Stimulated activated CD8-positive, alpha-beta memory T cell treated with anti-CD3 and anti-CD28 coated beads, Interleukin-7, amount 100 ng/mL, for 1 hour (primary cell): ENCODE results near the gene DRAM1.
"Not testable (repeated sequence)": the region's sequence is repeated elsewhere in the genome, so short reads cannot be mapped to it uniquely, and the experiment has no call there.

Experiments used
- DNase-seq, 2 donors: peaks; one replicate each; pipeline ENCODE4 v3.0.0-alpha.2; 2020; ENCODE audit warnings: low read depth in 2 of 2

Gene DRAM1, protein sequence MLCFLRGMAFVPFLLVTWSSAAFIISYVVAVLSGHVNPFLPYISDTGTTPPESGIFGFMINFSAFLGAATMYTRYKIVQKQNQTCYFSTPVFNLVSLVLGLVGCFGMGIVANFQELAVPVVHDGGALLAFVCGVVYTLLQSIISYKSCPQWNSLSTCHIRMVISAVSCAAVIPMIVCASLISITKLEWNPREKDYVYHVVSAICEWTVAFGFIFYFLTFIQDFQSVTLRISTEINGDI

DNA sequence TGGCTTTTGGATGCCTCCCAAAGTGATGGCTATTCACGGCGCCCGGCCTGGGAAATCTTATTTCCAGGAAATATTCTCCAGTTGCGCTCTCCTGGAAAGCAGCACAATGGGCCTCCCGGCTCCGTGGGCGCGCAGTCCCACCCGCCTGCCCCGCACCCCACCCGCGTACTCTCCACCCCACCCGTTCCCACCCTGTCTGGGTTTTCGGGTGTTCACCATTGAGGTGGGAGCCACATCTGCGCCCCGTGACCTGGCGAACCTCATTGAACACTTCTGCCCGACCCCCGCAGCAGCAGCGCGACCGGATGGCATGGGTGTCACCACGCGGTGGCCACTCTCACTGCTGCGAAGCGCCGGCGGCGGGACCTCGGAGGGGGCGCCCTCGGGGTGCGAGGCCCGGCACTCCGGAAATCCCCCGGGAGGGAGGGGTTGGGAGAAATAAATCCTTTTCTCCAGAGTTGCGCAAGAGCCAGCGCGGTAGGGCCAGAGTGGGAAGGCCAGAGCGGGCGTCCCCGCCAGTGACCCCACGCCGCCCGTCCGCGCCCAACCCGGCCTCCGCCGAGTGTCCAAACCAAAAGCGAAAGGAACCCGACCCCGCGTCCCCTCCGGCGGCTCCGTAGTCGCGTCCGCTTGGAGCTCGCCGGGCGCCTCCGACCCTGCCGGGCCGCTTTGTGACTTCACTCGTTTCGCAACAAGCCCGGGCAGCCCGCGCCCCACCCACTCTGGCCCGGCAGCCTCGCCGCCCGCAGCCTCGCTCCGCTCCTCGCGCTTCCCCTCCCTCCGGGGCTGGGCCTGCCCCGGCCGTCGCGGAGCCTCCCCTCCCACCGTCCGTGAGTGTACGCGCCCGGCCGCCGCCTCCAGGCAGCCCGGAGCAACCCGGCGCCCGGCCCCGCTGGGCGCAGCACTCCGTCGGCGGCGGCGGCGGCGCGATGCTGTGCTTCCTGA is at the start of gene DRAM1:
Gene DRAM1, plus strand, starts transcription at position 720 of the 945 bp plus-strand sequence. Its CDS starts 210 bp downstream, at position 930.
- DNase-seq: peak; percentile 45 to 50

DNA sequence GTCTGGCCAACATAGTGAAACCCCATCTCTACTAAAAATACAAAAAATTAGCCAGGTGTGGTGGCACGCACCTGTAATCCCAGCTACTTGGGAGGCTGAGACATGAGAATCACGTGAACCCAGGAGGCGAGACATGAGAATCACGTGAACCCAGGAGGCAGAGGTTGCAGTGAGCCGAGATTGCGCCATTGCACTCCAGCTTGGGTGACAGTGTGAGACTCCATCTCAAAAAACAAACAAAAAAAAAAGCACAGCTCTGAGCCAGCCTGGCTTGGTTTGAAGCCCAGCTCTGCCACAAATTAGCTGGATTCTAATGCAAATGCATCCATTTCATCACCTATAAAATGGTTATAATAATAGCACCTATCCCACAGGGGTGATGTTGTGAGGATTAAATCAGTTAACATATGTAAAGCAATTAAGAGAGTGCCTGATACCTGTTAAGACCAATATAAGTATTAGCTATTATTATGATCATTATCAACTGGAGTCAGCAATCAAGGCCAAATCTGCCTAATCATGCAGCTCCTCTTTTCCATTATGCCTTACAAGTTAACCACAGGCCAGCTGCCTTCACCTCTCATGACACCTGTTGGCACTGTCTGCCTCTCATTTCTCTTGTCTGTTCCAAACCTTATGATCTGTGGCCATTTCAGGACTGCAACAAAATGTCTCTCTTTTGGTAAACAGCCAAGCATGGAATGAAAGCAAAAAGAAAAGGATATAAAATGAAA is 48.8 kb upstream of the DRAM1 start:
- DNase-seq: no peak

DNA sequence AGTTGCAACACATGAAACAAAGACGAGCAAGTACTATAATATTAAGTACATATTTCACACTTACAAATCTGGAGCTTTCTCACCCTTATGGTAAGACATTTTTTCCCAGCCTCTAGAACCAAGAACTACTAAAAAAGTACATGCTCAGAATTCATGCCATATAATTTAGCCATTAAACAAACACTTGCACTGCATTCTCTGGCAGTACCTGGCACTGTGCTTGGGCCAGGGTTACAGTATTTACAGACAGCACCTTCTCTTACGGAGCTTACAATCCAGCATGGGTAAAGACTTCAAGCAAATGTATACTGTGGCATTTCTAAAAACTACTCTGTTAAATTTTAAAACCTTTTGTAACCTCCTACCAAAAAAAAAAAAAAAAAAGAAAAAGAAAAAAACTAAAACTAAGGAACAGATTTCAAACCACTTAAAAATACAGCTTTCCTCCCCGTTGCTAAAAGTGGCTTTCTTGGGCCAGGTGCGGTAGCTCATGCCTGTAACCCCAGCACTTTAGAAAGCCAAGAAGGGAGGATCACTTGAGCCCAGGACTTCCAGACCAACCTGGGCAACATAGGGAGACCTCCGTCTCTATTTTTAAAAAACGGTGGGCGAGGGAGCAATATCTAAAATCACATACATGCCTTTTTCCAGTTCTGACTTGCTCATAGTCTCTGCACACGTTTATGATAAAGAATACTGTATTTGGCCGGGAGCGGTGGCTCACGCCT is 47.6 kb upstream of the DRAM1 start:
- DNase-seq: no peak

DNA sequence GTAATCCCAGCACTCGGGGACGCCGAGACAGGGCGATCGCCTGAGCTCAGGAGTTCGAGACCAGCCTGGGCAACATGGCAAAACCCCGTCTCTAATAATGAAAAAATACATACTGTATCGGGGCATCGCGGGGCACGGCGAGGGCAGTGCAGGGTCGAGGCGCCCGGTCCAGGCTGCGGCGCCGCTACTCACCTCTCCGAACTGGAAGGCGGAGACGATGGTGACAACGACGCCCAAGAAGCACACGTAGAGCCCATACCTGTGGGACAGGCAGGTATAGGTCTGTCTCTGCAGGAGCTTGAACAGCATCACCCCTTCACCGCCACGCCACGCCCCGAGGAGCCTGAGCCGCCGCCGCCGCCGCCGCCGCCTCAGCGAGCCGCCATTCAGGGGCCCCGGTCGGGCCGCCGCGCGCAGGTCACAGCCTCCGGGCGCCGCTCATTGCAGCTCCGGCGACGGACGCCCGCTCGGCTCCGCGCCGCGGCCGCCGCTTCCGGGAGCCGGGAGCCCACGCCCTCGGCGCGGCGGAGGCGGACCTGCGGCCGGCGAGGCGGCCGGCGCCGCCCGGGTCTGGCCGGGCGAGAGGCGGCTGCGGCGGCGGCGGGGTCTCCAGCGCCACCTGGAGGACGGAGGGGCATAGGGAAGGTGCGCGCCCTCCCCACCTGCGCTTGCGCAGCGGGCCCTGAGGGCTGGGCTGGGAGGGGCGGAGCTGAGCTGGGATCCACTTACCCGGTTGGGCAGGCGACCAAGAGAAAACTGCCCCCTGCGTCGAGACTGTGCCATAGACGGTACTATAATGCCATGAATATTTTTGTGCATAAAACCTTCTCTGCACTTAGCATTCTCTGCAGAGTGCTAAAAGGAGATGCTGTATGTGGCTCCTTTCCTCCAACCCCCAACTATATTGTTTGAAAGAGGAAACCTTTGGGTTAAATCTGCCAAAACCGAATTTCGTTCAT is 46.7 kb upstream of the DRAM1 start, which contains the start of gene GNPTAB:
Gene GNPTAB, minus strand, starts transcription at position 593 of the 959 bp plus-strand sequence. Its CDS starts 284 bp downstream, at position 309.
- DNase-seq: peak; percentile 91 to 94

DNA sequence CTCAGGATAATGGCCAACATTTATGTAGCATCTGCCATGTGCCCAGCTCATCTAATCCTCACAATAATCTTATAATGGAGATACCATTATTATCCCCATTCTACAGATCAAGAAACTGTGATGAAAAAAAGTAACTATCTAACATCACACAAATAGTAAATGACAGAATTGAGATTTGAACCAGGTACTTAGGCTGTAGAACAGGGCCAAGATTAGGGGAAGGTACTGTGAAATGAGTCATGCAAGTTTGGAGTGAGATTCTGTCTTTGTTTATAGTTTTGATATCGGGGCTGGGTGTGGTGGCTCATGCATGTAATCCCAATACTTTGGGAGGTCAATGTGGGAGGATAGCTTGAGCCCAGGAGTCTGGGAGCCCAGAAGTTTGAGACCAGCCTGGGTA is 45.4 kb upstream of the DRAM1 start:
- DNase-seq: no peak

DNA sequence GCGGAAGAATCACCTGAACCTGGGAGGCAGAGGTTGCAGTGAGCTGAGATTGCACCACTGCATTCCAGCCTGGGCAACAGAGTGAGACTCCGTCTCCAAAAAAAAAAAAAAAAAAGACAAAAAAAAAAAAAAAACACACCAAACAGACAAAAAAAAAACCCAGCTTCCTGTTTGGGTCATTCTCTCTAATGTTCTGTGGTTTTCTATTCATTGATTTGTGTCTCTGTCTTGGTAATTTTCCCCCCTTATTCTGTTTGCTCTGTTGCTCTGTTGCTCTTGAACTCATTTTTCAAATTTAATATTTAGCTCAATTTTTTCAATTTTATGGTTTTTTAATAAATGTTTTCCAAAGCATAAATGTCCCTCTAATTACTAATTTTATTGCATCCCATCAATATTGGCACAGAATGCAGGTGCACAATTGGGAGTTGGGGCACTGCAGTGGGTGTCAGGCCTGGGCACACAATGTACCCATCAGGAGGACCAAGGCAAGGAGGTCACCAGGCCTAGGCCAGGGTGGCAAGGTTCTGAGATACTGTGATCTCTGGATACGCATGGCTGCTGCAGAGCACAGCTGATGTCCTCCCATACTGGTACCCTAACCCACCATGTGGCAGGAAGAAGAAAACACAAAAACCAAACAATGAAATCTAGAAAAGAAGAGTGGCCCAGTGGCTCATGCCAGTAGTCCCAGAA is 38.6 kb upstream of the DRAM1 start:
- DNase-seq: no peak

DNA sequence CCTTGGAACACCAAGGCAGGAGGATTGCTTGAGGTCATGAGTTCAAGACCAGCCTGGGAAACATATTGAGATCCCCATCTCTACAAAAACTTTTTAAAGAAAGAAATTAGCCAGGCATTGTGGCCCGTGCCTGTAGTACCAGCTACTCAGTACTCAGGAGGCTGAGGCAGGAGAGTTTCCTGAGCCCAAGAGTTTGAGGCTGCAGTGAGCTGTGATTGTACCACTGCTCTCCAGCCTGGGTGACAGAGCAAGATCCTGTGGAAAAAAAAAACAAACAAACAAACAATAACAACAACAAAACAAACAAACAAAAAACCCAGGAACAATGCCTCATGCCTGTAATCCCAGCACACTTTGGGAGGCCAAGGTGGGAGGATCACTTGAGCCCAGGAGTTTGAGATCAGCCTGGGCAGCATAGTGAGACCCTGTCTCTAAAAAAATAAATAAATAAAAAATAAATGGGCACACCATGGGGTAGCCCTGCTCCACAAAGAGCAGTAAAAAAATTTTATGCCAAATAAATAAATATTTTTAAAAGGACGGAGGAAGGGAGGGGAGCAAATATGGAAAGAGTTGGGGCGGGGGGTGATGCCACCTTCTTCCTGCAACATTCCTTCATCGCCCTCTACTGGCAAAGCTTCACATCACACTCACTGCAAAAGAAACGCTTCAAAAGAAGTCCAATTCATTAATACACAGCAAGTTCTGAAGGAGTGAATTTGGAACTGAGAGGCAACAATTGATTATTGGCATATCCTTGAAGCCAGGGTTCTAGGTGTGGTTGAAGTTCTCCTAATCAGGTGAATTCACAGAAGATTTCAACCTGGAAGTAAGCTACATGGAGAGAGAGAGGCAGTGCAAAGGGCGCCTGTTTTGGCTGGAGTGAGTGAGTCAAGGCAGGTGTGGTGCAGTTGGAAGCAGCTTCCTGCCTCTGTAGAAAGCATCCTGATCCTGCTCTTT is 37.8 kb upstream of the DRAM1 start:
- DNase-seq: peak; percentile 42 to 49

DNA sequence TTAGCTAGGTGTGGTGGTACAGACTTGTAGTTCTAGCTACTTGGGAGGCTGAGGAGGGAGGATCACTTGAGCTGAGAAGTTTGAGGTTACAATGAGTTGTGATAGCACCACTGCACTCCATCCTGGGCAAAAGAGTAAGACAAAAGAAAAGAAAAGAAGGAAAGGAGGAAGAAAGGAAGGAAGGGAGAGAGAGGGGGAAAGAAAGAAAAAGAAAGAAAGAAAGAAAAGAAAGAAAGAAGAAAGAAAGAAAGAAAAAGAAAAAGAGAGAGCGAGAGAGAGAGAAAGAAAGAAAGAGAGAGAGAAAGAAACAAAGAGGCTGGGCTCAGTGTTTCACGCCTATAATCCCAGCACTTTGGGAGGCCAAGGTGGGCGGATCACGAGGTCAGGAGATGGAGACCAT is 36.3 kb upstream of the DRAM1 start:
- DNase-seq: no peak

DNA sequence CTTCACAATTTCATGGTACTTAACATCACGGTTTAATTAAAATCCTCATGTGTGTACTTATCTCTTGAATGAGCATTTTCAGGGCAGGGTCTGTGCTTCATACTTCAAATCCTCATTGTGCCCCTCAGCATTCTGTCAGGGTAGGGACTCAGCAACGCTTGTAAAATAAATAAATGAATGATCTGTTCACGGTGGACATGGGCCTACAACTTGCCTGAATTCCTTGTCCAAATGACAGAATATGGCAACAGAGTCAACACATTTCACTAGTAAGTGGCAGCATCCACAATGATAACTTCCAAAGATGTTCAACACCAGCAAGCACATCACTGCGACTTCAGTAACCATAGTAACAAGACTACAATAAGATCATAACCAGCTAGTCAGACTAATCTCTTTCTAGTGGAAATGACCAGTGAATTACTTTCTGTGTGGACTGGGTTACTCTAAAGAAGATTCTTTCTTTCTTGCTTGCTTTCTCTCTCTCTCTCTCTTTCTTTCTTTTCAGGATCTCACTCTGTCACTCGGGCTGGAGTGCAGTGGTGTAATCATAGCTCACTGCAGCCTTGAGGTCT is 32.2 kb upstream of the DRAM1 start:
- no peak for DNase-seq

DNA sequence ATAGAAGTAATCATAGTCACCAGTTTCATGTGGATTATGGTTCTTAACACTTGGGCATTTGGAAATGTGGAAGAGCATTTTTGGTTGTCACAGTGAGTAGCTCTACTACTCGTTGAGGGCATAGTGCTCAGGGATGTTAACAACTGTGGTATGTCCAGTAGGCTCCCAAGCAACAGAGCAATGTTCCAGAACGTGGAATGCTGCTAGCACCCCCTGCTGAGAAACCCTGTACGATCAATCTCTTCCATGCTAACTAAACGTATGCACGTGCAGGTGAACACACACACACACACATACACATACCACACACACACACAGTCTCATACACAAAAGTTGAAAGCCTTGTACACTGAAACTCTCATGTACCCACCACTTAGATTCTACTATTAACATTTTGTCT is 30.1 kb upstream of the DRAM1 start:
- no peak for DNase-seq

DNA sequence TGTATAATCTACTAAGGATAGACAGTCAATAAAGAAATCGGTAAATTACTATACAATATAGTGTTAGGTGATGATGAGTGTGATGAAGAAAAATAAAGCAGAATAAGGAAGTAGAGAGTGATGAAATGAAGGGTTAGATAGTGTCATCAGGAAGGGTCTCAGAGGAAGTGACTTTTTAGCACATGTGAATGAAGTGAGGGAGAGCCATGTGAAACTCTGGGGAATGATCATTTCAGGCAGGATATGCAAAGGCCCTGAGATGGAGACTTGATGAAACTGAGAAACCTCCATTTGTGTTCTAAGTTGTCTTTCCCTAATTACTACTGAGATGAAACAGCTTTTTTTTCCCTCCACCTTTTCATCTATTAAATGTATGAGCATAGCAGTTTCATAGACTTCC is 27.2 kb upstream of the DRAM1 start:
- DNase-seq: no peak

DNA sequence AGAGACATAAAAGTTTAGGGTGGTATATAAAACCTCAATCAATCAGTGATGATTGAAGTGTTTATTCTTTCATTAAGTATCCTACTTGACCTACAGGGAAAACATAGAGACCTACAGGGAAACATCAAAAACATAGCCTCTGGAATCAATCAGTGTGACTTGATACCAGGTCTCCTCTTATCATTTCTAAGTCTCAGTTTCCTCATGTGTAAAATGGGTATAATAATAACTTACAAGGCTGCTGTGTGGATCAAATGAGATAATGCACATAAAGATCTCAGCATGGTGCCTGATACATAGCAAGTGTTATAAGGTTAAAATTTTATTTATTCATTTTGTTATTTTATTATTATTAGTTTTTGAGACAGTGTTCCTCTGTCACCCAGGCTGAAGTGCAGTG is 24.4 kb upstream of the DRAM1 start:
- DNase-seq: no peak

DNA sequence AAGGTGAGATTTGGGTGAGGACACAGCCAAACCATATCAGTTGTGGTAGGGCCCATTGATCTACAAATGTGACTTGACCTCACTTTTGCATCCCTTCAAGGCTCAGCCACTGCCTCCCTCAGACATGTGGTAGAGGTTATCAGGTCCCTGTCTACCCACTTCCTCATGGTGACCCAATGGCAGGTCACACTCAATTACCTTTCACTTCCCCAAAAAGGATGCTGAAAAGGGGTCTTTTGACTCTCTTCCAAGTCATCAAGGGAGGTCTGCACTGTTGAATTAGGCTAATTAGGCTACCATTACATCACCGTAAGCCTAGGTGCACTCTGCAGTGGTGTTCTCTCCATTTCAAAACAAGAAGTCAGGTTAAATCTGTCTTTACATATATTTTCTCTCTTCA is 22.6 kb upstream of the DRAM1 start:
- no peak for DNase-seq

DNA sequence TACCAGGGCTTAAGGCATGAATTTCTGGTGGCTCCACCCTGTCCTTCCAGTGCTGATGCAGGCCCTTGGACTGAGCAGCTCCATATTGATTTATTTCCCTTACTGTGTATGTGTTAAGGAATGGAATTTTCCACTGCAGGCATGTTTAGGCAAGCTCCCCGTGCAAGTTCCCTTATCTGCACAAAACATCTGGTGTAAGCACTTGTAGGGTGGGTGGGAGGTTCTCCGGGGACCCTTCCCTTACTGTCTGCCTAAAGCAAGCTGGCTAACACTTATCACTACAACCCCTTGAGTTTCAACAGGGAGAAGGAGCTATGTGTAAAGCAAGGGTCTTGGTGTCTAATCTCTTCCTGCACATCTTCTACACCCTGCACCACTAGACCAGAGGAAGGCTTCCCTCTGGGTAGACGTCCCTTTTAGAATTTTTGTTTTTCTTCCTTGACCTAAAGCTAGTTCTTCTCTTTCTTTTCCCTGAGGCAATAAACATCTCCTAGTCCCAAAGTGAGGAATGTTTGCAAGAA is 22.0 kb upstream of the DRAM1 start:
- DNase-seq: no peak

DNA sequence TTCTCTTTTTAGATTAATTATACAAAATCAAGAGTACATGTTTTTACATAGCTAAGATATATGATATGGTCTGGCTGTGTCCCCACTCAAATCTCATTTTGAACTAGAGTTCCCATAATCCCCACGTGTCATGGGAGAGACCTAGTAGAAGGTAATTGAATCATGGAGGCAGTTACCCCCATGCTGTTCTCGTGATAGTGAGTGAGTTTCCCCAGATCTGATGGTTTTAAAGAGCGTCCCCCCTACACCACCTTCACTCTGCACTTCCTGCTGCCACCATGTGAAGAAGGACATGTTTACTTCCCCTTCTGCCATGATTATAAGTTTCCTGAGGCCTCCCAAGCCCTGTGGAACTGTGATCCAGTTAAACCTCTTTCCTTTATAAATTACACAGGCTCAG is 21.4 kb upstream of the DRAM1 start:
- DNase-seq: no peak

DNA sequence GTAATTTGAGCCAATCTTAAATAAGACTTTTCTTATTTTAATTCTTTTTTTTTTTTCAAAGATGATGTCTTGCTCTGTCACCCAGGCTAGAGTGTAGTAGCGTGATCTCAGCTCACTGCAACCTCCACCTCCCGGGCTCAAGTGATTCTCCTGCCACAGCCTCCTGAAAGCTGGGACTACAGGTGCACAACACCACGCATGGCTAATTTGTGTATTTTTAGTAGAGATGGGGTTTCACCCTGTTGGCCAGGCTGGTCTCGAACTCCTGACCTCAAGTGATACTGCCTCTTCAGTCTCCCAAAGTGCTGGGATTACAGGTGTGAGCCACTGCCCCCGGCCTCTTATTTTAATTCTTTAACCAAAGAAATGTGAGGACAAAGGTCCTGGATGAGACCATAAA is 20.8 kb upstream of the DRAM1 start:
- not testable (repeated sequence) for DNase-seq

DNA sequence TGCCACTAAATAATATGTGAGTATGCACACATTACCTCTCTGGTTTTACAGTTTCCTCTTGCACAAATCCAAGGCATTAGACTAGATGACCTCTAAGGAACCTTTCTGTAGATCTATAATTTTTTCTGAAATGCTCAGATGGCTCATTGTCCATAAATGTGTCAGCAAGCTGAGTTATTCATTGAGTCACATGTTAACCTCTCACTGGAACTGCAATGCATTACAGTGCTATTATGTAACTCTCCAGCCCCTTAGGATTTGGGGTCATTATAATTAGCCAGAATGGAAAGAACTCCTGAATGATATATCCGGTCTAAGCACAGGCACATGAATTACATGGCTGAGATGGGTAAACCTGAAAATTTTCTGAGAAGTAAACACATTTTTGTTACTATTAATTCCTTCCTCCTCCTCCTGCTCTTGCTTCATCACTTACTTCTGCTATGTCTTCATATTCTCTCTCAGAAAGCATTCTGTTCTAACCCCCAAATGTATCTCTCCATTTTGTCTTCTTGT is 20.3 kb upstream of the DRAM1 start:
- no peak for DNase-seq

DNA sequence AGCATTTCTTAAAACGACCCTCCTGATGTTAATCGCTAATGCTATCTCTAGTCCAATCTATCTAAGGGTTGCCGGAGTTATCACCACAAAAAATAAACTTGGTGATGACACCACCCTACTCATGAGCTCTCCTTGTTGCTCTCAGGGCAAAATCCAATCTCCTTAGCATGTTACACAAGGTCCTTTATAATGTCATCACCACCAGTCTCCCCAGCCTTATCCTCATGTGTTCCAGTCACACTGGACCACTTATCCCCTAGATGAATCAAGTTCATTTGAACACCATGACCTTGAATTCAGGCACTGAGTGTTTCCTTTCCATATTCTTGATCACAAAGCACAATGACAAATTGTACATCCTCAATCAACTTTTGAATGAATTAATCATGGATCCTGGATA is 19.0 kb upstream of the DRAM1 start:
- DNase-seq: no peak
